Heart right ventricle (tissue), 16 donors: Measurements from ENCODE around the gene TAGAP. TPM values are rescaled to one million over a fixed set of nuclear protein-coding genes. Genes with fewer than 3 reads are reported as not detected.

Experiments
- ATAC-seq, 8 donors: fragments of 200-7000 bp; cut with Tn5 transposase; one replicate each; pipeline ENCODE4 v1.9.1; 2020; ENCODE audit warnings: mild to moderate bottlenecking in 8 of 8, moderate library complexity in 8 of 8, moderate number of reproducible peaks in 1 of 8
- DNase-seq, 2 donors: peaks; one replicate each; pipeline ENCODE4 v3.0.0-alpha.2; 2020
- H3K27ac ChIP-seq, 10 donors: fragments of 200-600 bp; sonication (generic) in 2 of 10; one replicate each; pipeline versions ENCODE4 v1.5.0 to v1.8.0; 2020 to 2022; ENCODE audit warnings: mild to moderate bottlenecking in 3 of 10
- H3K27me3 ChIP-seq, 7 donors: fragments of 200-600 bp; one replicate each; pipeline ENCODE4 v1.8.0; 2021 to 2022; ENCODE audit warnings: mild to moderate bottlenecking in 2 of 7
- H3K36me3 ChIP-seq, 9 donors: fragments of 200-600 bp; sonication (generic) in 1 of 9; one replicate each; pipeline versions ENCODE4 v1.5.0 to v1.8.0; 2020 to 2022; ENCODE audit warnings: mild to moderate bottlenecking in 2 of 9
- H3K4me1 ChIP-seq, 9 donors: fragments of 200-600 bp; sonication (generic) in 1 of 9; one replicate each; pipeline versions ENCODE4 v1.5.0 to v1.8.0; 2020 to 2022; ENCODE audit warnings: mild to moderate bottlenecking in 4 of 9
- H3K4me3 ChIP-seq, 10 donors: fragments of 200-600 bp; sonication (generic) in 2 of 10; one replicate each; pipeline versions ENCODE4 v1.5.0 to v1.8.0; 2020 to 2022; ENCODE audit warnings: mild to moderate bottlenecking in 7 of 10, moderate library complexity in 2 of 10
- H3K9me3 ChIP-seq, 11 donors: fragments of 200-600 bp in 10 of 11; sonication (generic) in 2 of 11; one replicate each; pipeline versions ENCODE4 v1.5.0 to v1.8.0; 2013 to 2022; ENCODE audit warnings: mild to moderate bottlenecking in 2 of 11, control low read depth in 1 of 11, moderate library complexity in 1 of 11
- CTCF ChIP-seq, 9 donors: fragments of 200-600 bp; sonication (generic) in 2 of 9; IDR thresholded peaks; one replicate each; pipeline versions ENCODE4 v1.5.0 to v1.8.0; 2021 to 2022; ENCODE audit warnings: antibody characterized with exemption in 9 of 9, mild to moderate bottlenecking in 5 of 9, moderate library complexity in 1 of 9
- WGBS, 2 donors: extraction: QIAGEN DNeasy Blood & Tissue Kit; methylation state at CpG; one replicate each; pipeline ENCODE4 v1.1.7; 2013; ENCODE audit warnings: inconsistent platforms in 1 of 2; 5-methylcytosine and 5-hydroxymethylcytosine counted together
- intact Hi-C, 10 donors: fragments of 100-400 bp; cut with DNase I; formaldehyde crosslinking; loops; one replicate each; pipeline versions ENCODE4 v1.11.1 to v1.14.2; 2022
- polyA plus RNA-seq, 2 donors: library from polyadenylated mRNA; stranded (reverse); fragments of 200-250 nt; gene quantifications; one replicate each; pipeline ENCODE4 v1.2.3, GENCODE V29; 2013
- total RNA-seq, 10 donors: library from RNA; stranded (reverse); fragmentation: NEBNext Ultra II Directional in 3 of 10; extraction: Animal tissue kit (Norgen Biotek cat#: 25700) in 3 of 10; gene quantifications; one replicate each; pipeline versions ENCODE4 v1.2.1 to v1.2.4, GENCODE V29; 2021 to 2023
- donor health status: Arrhythmogenic right ventricular cardiomyopathy.
- donor health status: ischemic (EF 13 %, LVEDD 7.1; RV severe dilation, severe dysfunction).
- donor health status: healthy with polysubstance abuse.
- donor health status: DM: no; HTN: yes; CAD: no.
- donor health status: DM: no; HTN: no; CAD: no.
- donor health status: ischemic (EF 25% LVEDD 6.9; RV normal size, moderate dysfunction).
- donor health status: ischemic (EF 25% LVEDD 5.7; RV mildly dilated, moderate dysfunction).
- donor health status: healthy.
- donor health status: DM: yes; HTN: yes; CAD: no.
- donor health status: Ischemic cardiomyopathy.
- donor health status: ischemic (EF 35%, LVEDD 5.7; RV mildly dilated, moderate dysfunction).
- donor health status: nonischemic (EF 11% LVEDD 7.7; RV severe dilation, severe dysfunction).
- donor health status: DM: yes; HTN: yes; CAD: no.
- donor health status: PGD.
- donor health status: ischemic (EF 29% LVEDD 5.4; RV normal size, mild dysfunction).
- donor health status: nonischemic (EF 23%, LVEDD 6.1; RV moderate dilation, normal function).

The TAGAP gene
- total and polyA plus RNA-seq, 12 donors, result 0.28 to 6.5 (median 0.80) TPM

GRCh38 chr6:159085396-159085895 is 40.7 kb upstream of the TAGAP start:
- 89 to 92% methylated on average over 7 of the region's 7 CpGs for WGBS, 2 donors
- peaks cover 0 to 8% (median 0%) of the 10 kb centered on the region in 9 donors for H3K4me1 ChIP-seq
- H3K36me3 ChIP-seq, result no peaks in the 10 kb centered on the region
- no peak overlapping the region for H3K27ac ChIP-seq
- ATAC-seq (no peak), DNase-seq (no peak)
- H3K27me3 ChIP-seq, result peaks cover 0 to 9% (median 0%) of the 10 kb centered on the region in 7 donors
- intact Hi-C loops, result no loop called here
- no peak overlapping the region for H3K4me3 ChIP-seq
- no peak for TF ChIP-seq CTCF (IDR thresholded peaks at IDR 0.05)
- no peaks in the 10 kb centered on the region for H3K9me3 ChIP-seq

- ATAC-seq, result no peak
- peaks cover 0 to 9% (median 0%) of the 10 kb centered on the region in 9 donors for H3K4me1 ChIP-seq
- no peak overlapping the region for H3K4me3 ChIP-seq
- intact Hi-C loops, result no loop called here
- 81 to 87% methylated on average over 2 of the region's 2 CpGs for WGBS, 2 donors
- no peak for DNase-seq
- H3K27me3 ChIP-seq, result peaks cover 0 to 17% (median 0%) of the 10 kb centered on the region in 7 donors
- no peaks in the 10 kb centered on the region for H3K9me3 ChIP-seq
- no peak for TF ChIP-seq CTCF (IDR thresholded peaks at IDR 0.05)
- no peaks in the 10 kb centered on the region for H3K36me3 ChIP-seq
- H3K27ac ChIP-seq, result no peak overlapping the region
Observed at GRCh38 chr6:159084493-159085091, 39.8 kb upstream of the TAGAP start.

- DNase-seq (no peak), ATAC-seq (no peak)
- H3K27me3 ChIP-seq, result peaks cover 0 to 18% (median 5%) of the 10 kb centered on the region in 7 donors
- no peak overlapping the region for H3K4me3 ChIP-seq
- intact Hi-C loops, result no loop called here
- TF ChIP-seq CTCF (IDR thresholded peaks at IDR 0.05), result no peak
- WGBS, 2 donors, result 78 to 81% methylated on average over 2 of the region's 2 CpGs
- no peaks in the 10 kb centered on the region for H3K36me3 ChIP-seq
- H3K27ac ChIP-seq, result no peak overlapping the region
- peaks cover 0 to 9% (median 0%) of the 10 kb centered on the region in 9 donors for H3K4me1 ChIP-seq
- no peaks in the 10 kb centered on the region for H3K9me3 ChIP-seq
Observed at GRCh38 chr6:159083146-159083545, 38.4 kb upstream of the TAGAP start.

- peaks cover 0 to 25% (median 12%) of the 10 kb centered on the region in 7 donors for H3K27me3 ChIP-seq
- H3K4me1 ChIP-seq, result peaks cover 0 to 9% (median 0%) of the 10 kb centered on the region in 9 donors
- TF ChIP-seq CTCF (IDR thresholded peaks at IDR 0.05), result no peak
- ATAC-seq (no peak), DNase-seq (no peak)
- no peaks in the 10 kb centered on the region for H3K9me3 ChIP-seq
- H3K36me3 ChIP-seq, result no peaks in the 10 kb centered on the region
- WGBS, 2 donors, result 89 to 90% methylated on average over 7 of the region's 7 CpGs
- H3K4me3 ChIP-seq, result no peak overlapping the region
- no peak overlapping the region for H3K27ac ChIP-seq
- intact Hi-C loops, result no loop called here
Observed at GRCh38 chr6:159082039-159082815, 37.4 kb upstream of the TAGAP start.
